ENCODE measurements around the gene FMN2. TPM values are rescaled to one million over a fixed set of nuclear protein-coding genes. Genes with fewer than 3 reads are reported as not detected.

The FMN2 gene
- polyA plus RNA-seq, 3 donors, result not detected

DNA sequence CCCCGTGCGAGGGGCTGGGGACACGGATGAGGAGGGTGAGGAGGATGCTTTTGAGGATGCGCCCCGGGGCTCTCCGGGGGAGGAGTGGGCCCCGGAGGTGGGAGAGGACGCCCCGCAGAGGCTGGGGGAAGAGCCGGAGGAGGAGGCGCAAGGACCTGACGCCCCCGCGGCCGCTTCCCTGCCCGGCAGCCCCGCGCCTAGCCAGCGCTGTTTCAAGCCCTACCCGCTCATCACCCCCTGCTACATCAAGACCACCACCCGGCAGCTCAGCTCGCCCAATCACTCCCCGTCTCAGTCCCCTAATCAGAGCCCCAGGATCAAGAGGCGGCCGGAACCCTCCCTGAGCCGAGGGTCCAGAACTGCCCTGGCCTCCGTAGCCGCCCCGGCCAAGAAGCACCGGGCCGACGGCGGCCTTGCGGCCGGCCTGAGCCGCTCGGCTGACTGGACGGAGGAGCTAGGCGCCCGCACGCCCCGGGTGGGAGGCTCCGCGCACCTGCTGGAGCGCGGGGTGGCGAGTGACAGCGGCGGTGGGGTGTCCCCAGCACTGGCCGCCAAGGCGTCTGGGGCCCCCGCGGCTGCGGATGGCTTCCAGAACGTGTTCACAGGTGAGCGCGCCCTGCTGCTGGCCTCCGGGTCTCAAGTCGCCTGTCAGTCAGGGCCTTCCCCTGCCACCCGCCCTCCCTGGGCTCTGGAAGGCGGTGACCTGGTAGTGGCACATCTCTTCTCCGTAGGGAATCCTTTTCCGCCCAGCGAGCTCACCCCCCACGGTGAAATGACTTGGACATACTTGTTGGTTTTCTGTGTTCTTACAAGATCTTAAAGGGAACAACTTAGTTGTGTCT, 1.7 kb downstream of the FMN2 start:
- no peak overlapping the region for H3K4me3 ChIP-seq (replicated peaks in 1 of 3; ENCODE audit: low read depth in 2 of 3, low read length in 3 of 3)
- peaks cover 0 to 11% of the 10 kb centered on the region in 2 donors for H3K9me3 ChIP-seq (replicated peaks in 1 of 2; ENCODE audit: control insufficient read depth in 1 of 2, insufficient read depth in 1 of 2, low read length in 2 of 2)
- DNase-seq, result no peak
- intact Hi-C loops (cut with micrococcal nuclease), result no loop called here
- Mint-ChIP-seq H3K27me3 (ENCODE audit: low read depth in 3 of 3) (peaks cover 42 to 64% (median 52%) of the 10 kb centered on the region in 3 donors), H3K36me3 (peaks cover 0 to 1% of the 10 kb centered on the region in 2 donors), H3K4me1 (peaks cover 2% of the 10 kb centered on the region), H3K4me3 (peak overlapping the region in 1 of 2 donors; percentile 73), H3K9me3 (peaks cover 0 to 6% (median 2%) of the 10 kb centered on the region in 7 donors), H3K27ac (no peak overlapping the region)
- no peaks in the 10 kb centered on the region for H3K79me2 ChIP-seq (ENCODE audit: insufficient read depth, low read length)
- no peak overlapping the region for H3K4me2 ChIP-seq (replicated peaks; ENCODE audit: extremely low read depth, low read length, poor library complexity, severe bottlenecking)
- H2AFZ ChIP-seq (ENCODE audit: insufficient read depth, low read depth, low read length, poor library complexity, severe bottlenecking), result no peak overlapping the region
- no peaks in the 10 kb centered on the region for H3K4me1 ChIP-seq (ENCODE audit: control insufficient read depth in 1 of 2, insufficient read depth in 2 of 2, low read length in 2 of 2)
- H3K27me3 ChIP-seq (ENCODE audit: control insufficient read depth in 2 of 2, insufficient read depth in 2 of 2, low read length in 2 of 2), result peaks cover 37 to 73% of the 10 kb centered on the region in 2 donors
- no peak overlapping the region for H3K9ac ChIP-seq (ENCODE audit: insufficient read depth, low read length, poor library complexity, severe bottlenecking)
- 9% methylated on average over 50 of the region's 65 CpGs for WGBS (ENCODE audit: insufficient coverage)
- H3K36me3 ChIP-seq (replicated peaks in 1 of 2; ENCODE audit: control insufficient read depth in 1 of 2, insufficient read depth in 2 of 2, low read length in 2 of 2), result no peaks in the 10 kb centered on the region
- H4K20me1 ChIP-seq (ENCODE audit: insufficient read depth, low read length), result no peaks in the 10 kb centered on the region
- no peak overlapping the region for H3K27ac ChIP-seq (ENCODE audit: low read depth in 1 of 2, low read length in 2 of 2)
- TF ChIP-seq, protein P1, sequence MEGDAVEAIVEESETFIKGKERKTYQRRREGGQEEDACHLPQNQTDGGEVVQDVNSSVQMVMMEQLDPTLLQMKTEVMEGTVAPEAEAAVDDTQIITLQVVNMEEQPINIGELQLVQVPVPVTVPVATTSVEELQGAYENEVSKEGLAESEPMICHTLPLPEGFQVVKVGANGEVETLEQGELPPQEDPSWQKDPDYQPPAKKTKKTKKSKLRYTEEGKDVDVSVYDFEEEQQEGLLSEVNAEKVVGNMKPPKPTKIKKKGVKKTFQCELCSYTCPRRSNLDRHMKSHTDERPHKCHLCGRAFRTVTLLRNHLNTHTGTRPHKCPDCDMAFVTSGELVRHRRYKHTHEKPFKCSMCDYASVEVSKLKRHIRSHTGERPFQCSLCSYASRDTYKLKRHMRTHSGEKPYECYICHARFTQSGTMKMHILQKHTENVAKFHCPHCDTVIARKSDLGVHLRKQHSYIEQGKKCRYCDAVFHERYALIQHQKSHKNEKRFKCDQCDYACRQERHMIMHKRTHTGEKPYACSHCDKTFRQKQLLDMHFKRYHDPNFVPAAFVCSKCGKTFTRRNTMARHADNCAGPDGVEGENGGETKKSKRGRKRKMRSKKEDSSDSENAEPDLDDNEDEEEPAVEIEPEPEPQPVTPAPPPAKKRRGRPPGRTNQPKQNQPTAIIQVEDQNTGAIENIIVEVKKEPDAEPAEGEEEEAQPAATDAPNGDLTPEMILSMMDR (IDR thresholded peaks at IDR 0.05), result no peak

DNA sequence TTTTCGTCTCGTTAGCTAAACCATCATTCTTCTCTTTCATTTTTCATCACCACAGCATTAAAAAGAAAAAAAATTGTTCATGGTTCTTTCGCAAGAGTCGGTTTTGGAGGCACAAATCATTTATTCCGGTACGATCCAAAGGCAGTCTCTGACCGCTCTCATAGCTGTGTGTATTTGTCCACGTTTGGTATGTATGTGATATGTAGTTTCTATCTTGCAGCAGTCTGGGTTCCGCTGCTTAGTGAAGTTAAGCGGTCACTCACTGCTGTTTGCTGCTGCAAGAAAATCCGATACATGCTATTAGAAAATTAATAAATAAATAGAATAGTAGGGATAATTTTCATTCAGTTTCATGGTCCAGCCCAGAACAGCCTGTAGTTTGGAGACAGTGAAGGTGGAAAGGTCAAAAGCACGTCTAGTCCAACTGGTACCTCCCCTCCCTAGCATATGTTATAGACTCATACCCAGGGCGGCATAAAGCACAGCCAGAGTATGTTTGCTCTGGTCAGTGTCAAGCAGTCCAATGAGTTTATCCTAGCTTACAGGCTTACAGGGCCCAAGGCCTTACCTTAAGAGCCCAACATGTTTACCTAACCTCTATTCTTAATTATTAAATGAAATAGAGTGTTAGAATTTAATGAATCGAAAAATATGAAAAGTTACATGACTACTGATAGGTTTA, 2.5 kb downstream of the FMN2 start:
- no peaks in the 10 kb centered on the region for H4K20me1 ChIP-seq (ENCODE audit: insufficient read depth, low read length)
- H3K9me3 Mint-ChIP-seq, result peaks cover 0 to 6% (median 2%) of the 10 kb centered on the region in 7 donors
- no peak overlapping the region for H2AFZ ChIP-seq (ENCODE audit: insufficient read depth, low read depth, low read length, poor library complexity, severe bottlenecking)
- H3K36me3 ChIP-seq (replicated peaks in 1 of 2; ENCODE audit: control insufficient read depth in 1 of 2, insufficient read depth in 2 of 2, low read length in 2 of 2), result no peaks in the 10 kb centered on the region
- intact Hi-C loops (cut with micrococcal nuclease), result no loop called here
- TF ChIP-seq, protein P1 (IDR thresholded peaks at IDR 0.05), result no peak
- H3K4me1 ChIP-seq (ENCODE audit: control insufficient read depth in 1 of 2, insufficient read depth in 2 of 2, low read length in 2 of 2), result no peaks in the 10 kb centered on the region
- peaks cover 0 to 1% of the 10 kb centered on the region in 2 donors for H3K36me3 Mint-ChIP-seq
- H3K4me3 ChIP-seq (replicated peaks in 1 of 3; ENCODE audit: low read depth in 2 of 3, low read length in 3 of 3), result no peak overlapping the region
- no peak overlapping the region for H3K9ac ChIP-seq (ENCODE audit: insufficient read depth, low read length, poor library complexity, severe bottlenecking)
- H3K4me3 Mint-ChIP-seq, result peak overlapping the region in 1 of 2 donors; percentile 69
- no peak overlapping the region for H3K27ac ChIP-seq (ENCODE audit: low read depth in 1 of 2, low read length in 2 of 2)
- 93% methylated on average over 8 of the region's 14 CpGs for WGBS (ENCODE audit: insufficient coverage)
- peaks cover 0 to 11% of the 10 kb centered on the region in 2 donors for H3K9me3 ChIP-seq (replicated peaks in 1 of 2; ENCODE audit: control insufficient read depth in 1 of 2, insufficient read depth in 1 of 2, low read length in 2 of 2)
- no peak overlapping the region for H3K27ac Mint-ChIP-seq
- no peak overlapping the region for H3K4me2 ChIP-seq (replicated peaks; ENCODE audit: extremely low read depth, low read length, poor library complexity, severe bottlenecking)
- peaks cover 2% of the 10 kb centered on the region for H3K4me1 Mint-ChIP-seq
- H3K79me2 ChIP-seq (ENCODE audit: insufficient read depth, low read length), result no peaks in the 10 kb centered on the region
- no peak for DNase-seq
- peaks cover 37 to 71% of the 10 kb centered on the region in 2 donors for H3K27me3 ChIP-seq (ENCODE audit: control insufficient read depth in 2 of 2, insufficient read depth in 2 of 2, low read length in 2 of 2)
- peaks cover 44 to 60% (median 45%) of the 10 kb centered on the region in 3 donors for H3K27me3 Mint-ChIP-seq (ENCODE audit: low read depth in 3 of 3)
